GM23248 (cell line): Measurements from ENCODE around the gene RDH8. TPM values are rescaled to one million over a fixed set of nuclear protein-coding genes. Genes with fewer than 3 reads are reported as not detected.

Experiments
- DNase-seq: peaks from one replicate; pipeline ENCODE4 v3.0.0-alpha.2; 2015
- H2AFZ ChIP-seq: fragments of 200-600 bp; sonication (generic); 2 replicates; pipeline ENCODE4 v1.6.1; 2016; ENCODE audit warnings: antibody characterized with exemption
- H3F3A ChIP-seq: fragments of 200-600 bp; sonication (generic); 2 replicates; pipeline ENCODE4 v1.6.1; 2016; ENCODE audit warnings: mild to moderate bottlenecking, antibody characterized with exemption, mixed run types; ENCODE audit not compliant: insufficient read depth
- H3K27ac ChIP-seq: fragments of 200-600 bp; sonication (generic); 2 replicates; pipeline ENCODE4 v1.5.1; 2016; ENCODE audit warnings: mild to moderate bottlenecking
- H3K27me3 ChIP-seq: fragments of 200-600 bp; sonication (generic); replicated peaks from 2 replicates; pipeline ENCODE4 v1.6.1; 2016; ENCODE audit warnings: mild to moderate bottlenecking; ENCODE audit not compliant: insufficient read depth
- H3K36me3 ChIP-seq: fragments of 200-600 bp; sonication (generic); 2 replicates; pipeline ENCODE4 v1.6.1; 2016; ENCODE audit warnings: low read depth, mild to moderate bottlenecking
- H3K4me1 ChIP-seq: fragments of 200-600 bp; sonication (generic); 2 replicates; pipeline ENCODE4 v1.6.1; 2016; ENCODE audit warnings: mild to moderate bottlenecking; ENCODE audit not compliant: insufficient read depth
- H3K4me2 ChIP-seq: fragments of 200-600 bp; sonication (generic); one replicate; pipeline ENCODE4 v1.6.1; 2016; ENCODE audit warnings: mild to moderate bottlenecking; ENCODE audit not compliant: unreplicated experiment
- H3K4me3 ChIP-seq: fragments of 200-600 bp; sonication (generic); 2 replicates; pipeline ENCODE4 v1.5.1; 2016; ENCODE audit warnings: mild to moderate bottlenecking
- H3K79me2 ChIP-seq: fragments of 200-600 bp; sonication (generic); 2 replicates; pipeline ENCODE4 v1.6.1; 2016; ENCODE audit warnings: mild to moderate bottlenecking; ENCODE audit not compliant: insufficient read depth
- H3K9ac ChIP-seq: fragments of 200-600 bp; sonication (generic); 2 replicates; pipeline ENCODE4 v1.6.1; 2016; ENCODE audit warnings: mild to moderate bottlenecking
- H3K9me2 ChIP-seq: fragments of 200-600 bp; sonication (generic); 2 replicates; pipeline ENCODE4 v1.6.1; 2016; ENCODE audit warnings: mixed run types, mild to moderate bottlenecking, moderate library complexity; ENCODE audit not compliant: insufficient read depth
- H3K9me3 ChIP-seq: fragments of 200-600 bp; sonication (generic); one replicate; pipeline ENCODE4 v1.6.1; 2017; ENCODE audit warnings: low read depth
- H4K20me1 ChIP-seq: fragments of 200-600 bp; sonication (generic); 2 replicates; pipeline ENCODE4 v1.6.0; 2016; ENCODE audit not compliant: insufficient read depth
- EZH2 ChIP-seq: fragments of 200-600 bp; sonication (generic); IDR thresholded peaks from 2 replicates; pipeline ENCODE4 v1.6.1; 2018; ENCODE audit warnings: antibody characterized with exemption, mild to moderate bottlenecking; ENCODE audit not compliant: insufficient read depth, poor library complexity, severe bottlenecking
- EZH2phosphoT487 ChIP-seq: fragments of 200-600 bp; sonication (generic); IDR thresholded peaks from 2 replicates; pipeline ENCODE4 v1.6.1; 2018; ENCODE audit warnings: antibody characterized with exemption, moderate library complexity, mild to moderate bottlenecking, low read depth; ENCODE audit not compliant: insufficient read depth
- WGBS, 2 experiments: methylation state at CpG; one replicate each; pipeline ENCODE4 v1.1.6; 2015 to 2017; ENCODE audit warnings: low lambda C conversion rate in 2 of 2, low coverage in 1 of 2; ENCODE audit errors: missing lambda C conversion rate in 2 of 2; 5-methylcytosine and 5-hydroxymethylcytosine counted together
- in situ Hi-C: fragments of 300-500 bp; cut with MboI; formaldehyde crosslinking; loops from 2 replicates; pipeline ENCODE4 v1.15.0; 2020
- polyA plus RNA-seq: library from polyadenylated mRNA; unstranded; fragments of >200 nt; fragmentation: Nextera tagmentation; extraction: Ambion mirVana; gene quantifications from 2 replicates; pipeline ENCODE4 v1.2.1, GENCODE V29; 2016
- total RNA-seq: library from RNA; depleted of rRNA; stranded (reverse); fragments of >200 nt; shearing (Covaris generic); gene quantifications from 2 replicates; pipeline ENCODE4 v1.2.3, GENCODE V29; 2014

Gene RDH8
- total and polyA plus RNA-seq, 2 experiments from 2014 or later = 0.19 to 0.97 TPM

DNA sequence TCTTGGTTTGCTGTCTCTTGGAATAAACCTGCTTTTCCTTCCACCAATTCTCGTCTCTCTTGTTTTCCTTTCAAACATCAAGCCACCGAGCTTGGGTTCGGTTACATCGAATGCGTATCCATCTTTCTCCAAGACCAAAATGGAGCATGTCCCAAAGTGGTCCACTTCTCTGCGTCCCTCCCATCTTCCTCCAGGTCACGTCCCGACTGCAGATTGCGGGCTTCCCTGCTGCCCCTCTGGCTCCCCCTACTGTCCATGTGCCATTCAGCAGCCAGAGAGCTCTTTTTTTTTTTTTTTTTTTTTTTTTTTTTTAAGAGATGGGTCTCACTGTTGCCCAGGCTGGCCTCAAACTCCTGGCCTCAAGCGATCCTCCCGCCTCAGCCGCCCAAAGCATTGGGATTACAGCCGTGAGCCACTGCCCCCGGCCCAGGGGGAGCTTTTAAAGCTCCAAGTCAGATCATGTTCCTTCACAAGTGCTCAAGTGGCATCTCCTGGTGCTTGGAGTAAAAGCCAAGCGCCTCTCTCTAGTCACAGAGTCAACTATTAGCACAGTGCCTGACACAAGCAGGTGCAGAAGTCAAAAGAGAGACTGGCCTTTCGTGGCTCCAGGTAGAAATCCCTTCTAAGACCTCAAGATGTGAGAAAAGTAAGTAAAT, 13.0 kb upstream of the RDH8 start:
- H3K4me2 ChIP-seq = peak overlapping the region; percentile 6
- no peaks in the 10 kb centered on the region for H4K20me1 ChIP-seq
- TF ChIP-seq EZH2 (no peak), EZH2phosphoT487 (no peak)
- 16 to 17% methylated on average over 16 of the region's 16 CpGs for WGBS, 2 experiments
- H3K36me3 ChIP-seq = no peaks in the 10 kb centered on the region
- peak overlapping the region; percentile 60; the same call in 1 of the 2 replicates for H2AFZ ChIP-seq
- in situ Hi-C loops = no loop called here
- H3F3A ChIP-seq = no peaks in the 10 kb centered on the region
- H3K9me2 ChIP-seq = no peaks in the 10 kb centered on the region
- H3K27me3 ChIP-seq = no peaks in the 10 kb centered on the region
- H3K4me1 ChIP-seq = no peaks in the 10 kb centered on the region
- peak overlapping the region; percentile 37; the same call in 1 of the 2 replicates for H3K9ac ChIP-seq
- peak; percentile 79 for DNase-seq
- no peaks in the 10 kb centered on the region for H3K79me2 ChIP-seq
- no peaks in the 10 kb centered on the region for H3K9me3 ChIP-seq
- H3K4me3 ChIP-seq = no peak overlapping the region
- no peak overlapping the region for H3K27ac ChIP-seq

- no peak overlapping the region for H2AFZ ChIP-seq
- no peak overlapping the region for H3K4me2 ChIP-seq
- no peaks in the 10 kb centered on the region for H3F3A ChIP-seq
- H3K9me3 ChIP-seq = no peaks in the 10 kb centered on the region
- in situ Hi-C loops = no loop called here
- H3K4me3 ChIP-seq = no peak overlapping the region
- no peaks in the 10 kb centered on the region for H3K36me3 ChIP-seq
- H4K20me1 ChIP-seq = no peaks in the 10 kb centered on the region
- no peak overlapping the region for H3K9ac ChIP-seq
- WGBS, 2 experiments = 65 to 72% methylated on average over 6 of the region's 6 CpGs
- no peak overlapping the region for H3K27ac ChIP-seq
- H3K4me1 ChIP-seq = peaks cover 8% of the 10 kb centered on the region
- TF ChIP-seq EZH2 (no peak), EZH2phosphoT487 (no peak)
- H3K79me2 ChIP-seq = no peaks in the 10 kb centered on the region
- no peaks in the 10 kb centered on the region for H3K27me3 ChIP-seq
- no peaks in the 10 kb centered on the region for H3K9me2 ChIP-seq
- peak; percentile 66 for DNase-seq
Measured at GRCh38 chr19:10001899-10002298, 11.4 kb upstream of the RDH8 start.

GRCh38 chr19:10003271-10003670, 10.0 kb upstream of the RDH8 start:
- H3K4me2 ChIP-seq = no peak overlapping the region
- TF ChIP-seq EZH2 (no peak), EZH2phosphoT487 (no peak)
- H3K79me2 ChIP-seq = no peaks in the 10 kb centered on the region
- H4K20me1 ChIP-seq = no peaks in the 10 kb centered on the region
- H3F3A ChIP-seq = peaks cover 4% of the 10 kb centered on the region
- no peak overlapping the region for H2AFZ ChIP-seq
- H3K36me3 ChIP-seq = no peaks in the 10 kb centered on the region
- no peak overlapping the region for H3K9ac ChIP-seq
- no peak overlapping the region for H3K27ac ChIP-seq
- in situ Hi-C loops = no loop called here
- no peak overlapping the region for H3K4me3 ChIP-seq
- no peaks in the 10 kb centered on the region for H3K27me3 ChIP-seq
- H3K9me2 ChIP-seq = no peaks in the 10 kb centered on the region
- DNase-seq = no peak
- 69 to 77% methylated on average over 6 of the region's 6 CpGs for WGBS, 2 experiments
- no peaks in the 10 kb centered on the region for H3K9me3 ChIP-seq
- peaks cover 19% of the 10 kb centered on the region for H3K4me1 ChIP-seq

GRCh38 chr19:10004617-10005016, 8.7 kb upstream of the RDH8 start:
- Histone ChIP-seq H4K20me1 (no peaks in the 10 kb centered on the region), H3K27me3 (no peaks in the 10 kb centered on the region), H3K9ac (no peak overlapping the region), H3K36me3 (no peaks in the 10 kb centered on the region), H3F3A (peaks cover 9% of the 10 kb centered on the region), H3K79me2 (no peaks in the 10 kb centered on the region), H3K9me2 (no peaks in the 10 kb centered on the region), H3K9me3 (no peaks in the 10 kb centered on the region), H3K4me1 (peaks cover 23% of the 10 kb centered on the region), H3K4me2 (no peak overlapping the region), H3K27ac (no peak overlapping the region), H3K4me3 (no peak overlapping the region), H2AFZ (no peak overlapping the region)
- WGBS, 2 experiments = 69% methylated on average over 9 of the region's 9 CpGs
- TF ChIP-seq EZH2 (no peak), EZH2phosphoT487 (no peak)
- DNase-seq = peak; percentile 28
- in situ Hi-C loops = no loop called here
